HG03135 (cell line): ENCODE results near the gene POU6F2.
"Not testable (repeated sequence)": the region's sequence is repeated elsewhere in the genome, so short reads cannot be mapped to it uniquely, and the experiment has no call there.

Experiments used
- ATAC-seq: cut with Tn5 transposase; IDR thresholded peaks from one replicate; pipeline ENCODE4 v1.9.1; 2021; ENCODE audit warnings: mild to moderate bottlenecking, moderate library complexity; ENCODE audit not compliant: unreplicated experiment

POU6F2 gene

DNA sequence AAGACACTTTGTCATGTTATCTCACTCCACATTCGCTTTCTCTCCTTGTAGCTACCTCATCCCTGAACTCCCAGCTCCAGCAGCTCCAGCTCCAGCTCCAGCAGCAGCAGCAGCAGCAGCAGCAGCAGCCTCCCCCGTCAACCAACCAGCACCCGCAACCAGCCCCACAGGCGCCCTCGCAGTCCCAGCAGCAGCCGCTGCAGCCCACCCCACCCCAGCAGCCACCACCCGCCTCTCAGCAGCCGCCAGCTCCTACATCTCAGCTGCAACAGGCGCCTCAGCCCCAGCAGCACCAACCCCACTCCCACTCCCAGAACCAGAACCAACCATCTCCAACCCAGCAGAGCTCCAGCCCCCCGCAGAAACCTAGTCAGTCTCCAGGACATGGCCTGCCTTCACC, 361.9 kb downstream of the POU6F2 start:
- ATAC-seq, result no peak

DNA sequence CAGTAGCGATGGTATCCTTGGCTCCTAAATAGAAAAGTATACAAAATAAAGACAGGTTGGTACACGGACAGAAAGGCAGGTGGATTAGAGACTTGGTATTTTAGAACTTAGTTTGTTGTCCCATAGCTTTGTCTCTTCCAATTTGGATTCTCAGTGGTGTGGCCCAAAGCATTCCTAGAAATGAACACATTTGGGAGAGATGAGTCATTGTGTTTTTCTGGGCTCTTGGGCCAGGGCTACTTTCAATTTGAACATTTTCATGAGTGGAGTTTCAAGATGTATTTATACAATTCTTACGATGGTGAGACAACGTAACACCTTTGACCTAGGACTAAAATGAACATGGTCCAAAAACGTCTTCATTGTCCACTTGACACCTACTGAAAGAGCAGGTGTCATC, 363.4 kb downstream of the POU6F2 start:
- no peak for ATAC-seq

DNA sequence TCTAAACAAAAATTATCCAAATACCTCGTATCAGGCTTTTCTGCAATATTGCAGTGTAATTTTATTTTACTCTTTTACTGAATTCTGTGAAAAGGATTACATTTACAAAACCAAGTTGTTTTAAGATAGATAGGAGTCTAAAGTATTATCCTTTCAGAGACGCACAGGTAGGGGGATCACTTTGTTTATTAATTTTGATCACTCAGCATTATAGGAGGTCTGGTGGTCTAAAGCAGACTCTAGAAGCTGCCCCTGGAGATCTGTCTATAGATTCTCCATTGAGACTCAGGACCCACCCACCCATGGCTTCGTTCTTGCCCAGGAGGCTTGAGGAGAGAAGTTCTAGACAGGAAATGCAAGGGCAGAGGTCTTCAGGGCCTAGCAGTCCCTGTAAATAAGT, 365.1 kb downstream of the POU6F2 start:
- ATAC-seq, result no peak

DNA sequence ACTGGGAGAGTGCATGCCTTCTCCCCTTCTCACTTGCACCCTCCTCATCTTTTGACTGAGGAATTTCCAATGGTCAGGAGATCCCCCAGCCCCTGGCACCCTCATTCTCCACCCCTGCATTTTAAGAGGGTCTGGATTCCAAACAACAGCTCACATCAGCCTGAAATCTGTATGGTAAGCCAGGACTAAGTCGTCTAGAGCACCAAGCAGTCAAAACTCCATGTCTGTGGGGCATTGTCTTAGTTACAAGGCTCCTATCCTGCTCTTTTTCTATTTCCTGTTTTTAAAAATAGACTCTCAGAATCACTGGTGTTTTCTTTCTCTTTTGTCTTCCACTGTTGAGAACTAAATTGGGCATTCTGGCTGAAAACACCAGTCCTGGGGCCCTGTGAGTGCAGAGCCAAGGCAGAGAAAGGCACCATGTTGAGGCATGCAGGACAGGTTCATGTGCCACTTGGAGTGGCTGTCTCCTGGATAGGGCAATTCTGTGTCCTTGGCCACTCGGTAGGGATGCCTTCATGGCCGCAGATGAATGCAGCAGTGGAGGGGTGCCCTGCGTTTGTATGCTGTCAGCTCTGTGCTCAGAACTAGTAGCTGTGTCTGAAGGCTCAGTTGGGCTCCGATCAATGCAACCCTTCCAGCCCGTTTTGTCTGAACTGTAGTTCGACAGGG, 371.9 kb downstream of the POU6F2 start:
- no peak for ATAC-seq

DNA sequence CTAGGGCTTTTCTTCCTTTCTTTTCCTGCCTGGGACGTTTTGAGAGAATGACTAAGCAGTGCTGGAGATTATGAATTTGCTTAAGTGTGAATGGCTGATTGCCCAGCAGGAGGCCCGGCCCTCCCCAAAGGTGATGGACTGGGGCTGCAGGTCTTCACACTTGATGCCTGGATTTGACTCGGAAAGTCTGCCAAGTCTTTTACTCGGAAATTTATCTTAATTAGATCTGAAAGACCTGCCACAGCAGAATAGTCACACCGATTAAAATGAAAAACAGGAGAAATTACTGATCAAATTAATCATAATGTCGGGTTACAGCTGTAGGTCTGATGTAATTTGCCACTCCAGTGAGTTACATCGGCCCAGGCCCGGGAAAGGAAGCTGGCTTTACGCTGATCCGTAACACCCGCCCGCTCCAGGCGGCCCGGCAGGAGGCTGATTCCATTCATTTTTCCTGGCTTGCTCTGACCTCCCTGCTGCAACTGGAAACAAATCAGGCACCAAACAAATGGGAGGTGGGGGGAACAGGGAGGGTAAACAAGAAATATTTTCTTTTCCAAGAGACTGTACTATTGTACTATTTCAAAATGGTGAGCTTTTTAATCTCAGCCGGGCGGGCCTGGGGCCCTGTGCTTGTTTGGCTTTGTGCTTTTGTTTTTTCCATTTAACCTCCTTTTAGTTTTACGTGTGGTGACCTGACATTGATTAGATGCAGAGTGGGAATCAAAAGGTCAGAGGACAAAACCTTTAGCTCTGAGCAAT, 376.1 kb downstream of the POU6F2 start:
- ATAC-seq, result no peak

DNA sequence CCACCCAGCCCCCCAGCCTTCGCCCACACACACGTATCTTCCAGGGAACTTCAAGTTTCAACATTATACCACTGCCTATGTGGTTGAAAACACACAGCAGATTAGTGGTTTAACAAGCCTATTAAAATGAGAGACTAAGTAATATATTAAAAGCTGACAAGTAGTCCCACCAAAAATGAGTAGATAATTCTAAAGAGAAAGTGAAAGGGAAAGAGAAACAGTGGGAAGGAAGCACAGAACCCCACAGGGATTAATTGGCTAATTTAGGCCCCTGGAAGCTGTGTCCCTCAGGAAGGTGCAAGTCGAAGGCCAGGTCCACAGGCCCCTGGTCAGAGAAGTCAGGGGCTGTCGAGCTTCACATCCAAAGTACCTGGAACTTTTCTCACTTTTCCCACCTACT, 378.0 kb downstream of the POU6F2 start:
- ATAC-seq, result no peak

DNA sequence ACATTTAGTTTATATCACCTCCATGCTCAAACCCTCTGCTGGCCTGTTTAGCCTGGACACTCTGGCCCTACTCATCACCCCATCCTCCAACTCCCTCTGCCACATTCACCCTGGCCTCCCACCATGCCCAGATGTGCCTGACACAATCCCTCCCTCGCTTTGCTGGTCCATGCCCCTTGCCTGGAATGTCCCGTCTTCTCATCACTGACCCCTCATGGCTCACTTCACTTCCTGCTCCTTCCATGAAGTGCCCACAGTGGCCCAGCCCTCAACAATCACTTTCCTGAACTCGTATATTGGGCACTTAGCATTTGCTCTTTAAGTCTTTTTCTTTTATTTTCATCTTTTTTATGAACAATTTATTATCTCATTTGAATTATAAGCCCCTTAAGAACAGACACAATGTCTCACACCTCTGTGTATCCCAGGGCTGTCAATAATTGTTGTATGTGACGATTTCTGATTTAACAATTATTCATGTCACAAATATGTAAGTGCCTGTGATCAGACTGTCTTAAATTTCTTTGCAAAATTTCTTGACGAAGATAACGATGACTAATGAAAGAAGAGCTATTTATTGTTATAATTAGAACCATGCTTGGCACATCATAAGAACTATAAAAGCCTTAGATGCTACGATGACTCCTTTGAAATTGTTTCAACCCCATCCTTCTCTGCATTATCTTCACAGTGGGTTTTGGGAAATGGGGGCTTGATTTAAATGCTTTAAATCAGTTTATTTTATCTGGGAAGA, 378.6 kb downstream of the POU6F2 start:
- ATAC-seq, result no peak

DNA sequence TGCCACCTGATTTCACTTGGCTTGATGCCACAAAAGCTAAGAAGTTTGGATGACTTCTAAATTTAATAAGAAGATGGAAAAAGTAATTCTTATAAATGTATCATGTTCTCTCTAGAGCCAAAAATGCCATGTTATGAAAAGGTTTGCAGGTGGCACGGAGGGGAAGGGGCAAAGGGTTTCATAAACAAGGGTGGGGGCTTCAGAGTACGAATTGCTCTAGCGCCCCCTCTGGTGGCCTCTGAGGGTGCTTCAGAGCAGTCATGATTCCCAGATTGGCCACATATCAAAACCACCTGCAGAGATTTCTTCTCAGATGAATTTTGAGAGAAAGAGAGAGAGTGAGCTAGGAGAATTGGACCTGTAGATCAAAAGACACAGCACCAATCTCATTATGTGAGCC, 379.9 kb downstream of the POU6F2 start:
- no peak for ATAC-seq

DNA sequence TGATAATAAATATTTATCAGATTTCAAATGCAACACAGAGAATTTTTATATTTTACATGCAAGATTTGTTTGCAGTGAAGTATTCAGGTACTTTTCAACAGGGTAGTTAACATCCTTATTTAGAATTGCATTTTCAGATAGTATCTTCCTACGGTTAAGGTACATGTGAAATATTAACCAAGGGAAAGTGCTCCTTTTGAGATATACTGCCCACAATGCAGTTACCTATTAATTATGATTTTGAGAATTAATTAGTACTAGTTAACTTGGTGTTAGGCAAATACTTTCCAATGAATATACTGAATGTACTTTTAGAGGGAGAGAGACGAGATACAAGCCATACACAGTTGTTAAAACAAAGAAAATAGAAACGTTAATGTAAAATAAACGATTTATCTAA, 382.3 kb downstream of the POU6F2 start:
- no peak for ATAC-seq

DNA sequence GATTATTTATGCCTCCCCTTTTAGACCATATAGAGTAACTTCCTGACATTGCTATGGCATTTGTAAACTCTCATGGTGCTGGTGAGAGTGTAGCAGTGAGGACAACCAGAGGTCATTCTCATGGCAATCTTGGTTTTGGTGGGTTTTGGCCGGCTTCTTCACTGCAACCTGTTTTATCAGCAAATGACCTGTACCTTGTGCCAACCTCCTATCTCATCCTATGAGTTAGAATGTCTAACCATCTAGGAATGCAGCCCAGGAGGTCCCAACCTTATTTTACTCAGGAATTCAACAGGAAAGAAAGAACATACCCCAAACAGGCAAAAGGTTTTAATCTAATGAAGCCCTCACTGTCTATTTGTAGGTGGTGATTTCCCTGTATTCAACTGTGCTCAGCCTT, 383.1 kb downstream of the POU6F2 start:
- no peak for ATAC-seq

DNA sequence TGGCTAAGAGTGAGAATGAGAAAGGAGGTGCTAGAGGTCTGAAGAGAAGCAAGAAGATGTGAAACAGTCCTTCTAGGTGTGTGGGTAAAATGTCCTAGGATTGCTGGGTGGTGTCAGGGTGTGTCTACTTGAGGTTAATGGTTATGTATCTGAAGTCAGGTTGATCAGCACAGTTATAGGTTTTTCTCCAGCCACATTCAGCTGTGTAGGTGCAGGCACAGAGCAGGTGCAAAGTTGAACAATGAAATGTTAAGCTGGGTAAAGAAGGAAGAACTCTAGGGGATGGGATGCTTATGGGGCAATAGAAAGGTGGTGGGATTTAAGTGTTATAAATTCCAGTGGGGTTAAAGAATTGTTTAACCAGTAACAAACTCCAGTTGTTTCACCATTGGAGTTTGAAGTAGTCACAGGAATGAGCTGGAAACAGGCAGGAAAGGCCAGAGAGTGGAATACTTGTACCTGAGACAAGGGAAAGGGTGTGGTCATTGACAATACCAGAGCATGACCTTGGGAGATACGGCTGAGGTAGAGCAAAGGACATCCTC, 388.1 kb downstream of the POU6F2 start:
- no peak for ATAC-seq

DNA sequence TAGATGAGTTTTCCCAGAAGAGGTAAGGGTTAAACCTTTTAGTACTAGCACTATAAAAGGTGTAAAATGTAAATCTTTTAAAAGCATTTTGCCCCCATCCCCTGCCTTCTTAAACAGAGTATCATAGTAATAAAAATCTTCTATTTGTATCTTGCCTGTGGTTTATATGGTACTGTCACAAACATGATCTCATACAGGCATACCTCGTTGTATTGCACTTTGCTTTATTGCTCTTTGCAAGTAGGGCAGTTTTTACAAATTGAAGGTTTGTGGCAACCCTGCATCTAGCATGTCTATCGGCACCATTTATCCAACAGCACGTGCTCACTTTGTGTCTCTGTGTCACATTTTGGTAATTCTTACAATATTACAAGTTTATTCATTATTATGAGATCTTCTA, 389.7 kb downstream of the POU6F2 start:
- ATAC-seq, result no peak

DNA sequence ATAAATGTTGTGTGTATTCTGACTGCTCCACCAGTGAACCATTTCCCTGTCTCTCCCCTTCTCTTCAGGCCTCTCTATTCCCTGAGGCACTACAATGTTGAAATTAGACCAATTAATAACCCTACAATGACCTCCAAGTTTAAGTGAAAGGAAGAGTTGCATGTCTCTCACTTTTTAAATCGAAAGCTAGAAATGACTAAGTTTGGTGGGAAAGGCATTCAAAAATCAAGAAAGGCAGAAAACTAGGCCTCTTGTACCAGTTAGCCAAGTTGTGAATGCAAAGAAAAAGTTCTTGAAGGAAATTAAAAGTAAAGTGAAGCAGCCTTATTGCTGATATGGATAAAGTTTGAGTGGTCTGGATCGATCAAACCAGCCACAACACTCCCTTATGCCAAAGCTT, 390.2 kb downstream of the POU6F2 start:
- ATAC-seq, result no peak

DNA sequence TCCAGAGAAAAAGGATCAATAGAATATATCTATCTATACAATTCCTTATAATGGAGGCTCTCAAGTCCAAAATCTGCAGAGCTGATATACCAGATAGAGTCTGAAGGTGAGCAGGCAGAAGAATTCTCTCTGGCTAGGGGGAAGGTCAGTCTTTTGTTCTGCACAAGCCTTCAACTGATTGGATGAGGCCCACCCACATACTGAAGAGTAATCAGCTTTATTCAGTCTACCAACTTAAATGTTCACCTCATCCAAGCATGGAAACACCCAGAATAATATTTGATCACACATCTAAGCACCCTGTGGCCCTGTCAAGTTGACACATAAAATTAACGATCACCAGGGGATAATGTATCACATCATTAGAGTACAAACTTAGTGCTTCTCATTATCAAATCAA, 394.7 kb downstream of the POU6F2 start:
- no peak for ATAC-seq

DNA sequence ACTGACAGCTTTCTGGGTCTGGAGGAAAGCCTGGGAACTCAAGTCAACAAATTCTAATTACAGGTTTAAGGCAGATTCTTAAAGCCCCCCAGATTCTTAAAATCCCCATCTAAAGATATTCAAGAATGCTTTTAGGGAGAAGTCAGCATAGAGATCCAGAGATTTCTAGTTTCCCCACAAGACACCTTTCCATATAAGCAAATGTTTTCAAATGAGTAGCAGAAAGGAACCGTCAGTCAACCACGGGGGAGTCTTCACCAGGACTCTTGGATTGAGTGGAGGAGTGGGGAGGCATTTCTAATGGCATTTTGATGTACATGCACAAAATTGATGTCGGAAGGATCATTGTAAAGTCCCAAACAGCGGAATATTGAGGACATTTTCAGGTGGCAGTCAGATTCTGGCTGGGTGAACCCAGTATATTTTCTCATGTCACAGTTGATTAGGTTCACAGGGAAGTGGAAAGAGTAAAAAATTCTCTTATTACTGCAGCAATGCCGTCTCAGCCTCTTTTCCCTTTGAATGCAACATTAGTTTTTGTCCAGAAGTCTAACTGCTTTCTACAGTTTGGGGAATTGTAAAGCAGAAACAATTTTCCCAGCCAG, 396.8 kb downstream of the POU6F2 start:
- no peak for ATAC-seq

DNA sequence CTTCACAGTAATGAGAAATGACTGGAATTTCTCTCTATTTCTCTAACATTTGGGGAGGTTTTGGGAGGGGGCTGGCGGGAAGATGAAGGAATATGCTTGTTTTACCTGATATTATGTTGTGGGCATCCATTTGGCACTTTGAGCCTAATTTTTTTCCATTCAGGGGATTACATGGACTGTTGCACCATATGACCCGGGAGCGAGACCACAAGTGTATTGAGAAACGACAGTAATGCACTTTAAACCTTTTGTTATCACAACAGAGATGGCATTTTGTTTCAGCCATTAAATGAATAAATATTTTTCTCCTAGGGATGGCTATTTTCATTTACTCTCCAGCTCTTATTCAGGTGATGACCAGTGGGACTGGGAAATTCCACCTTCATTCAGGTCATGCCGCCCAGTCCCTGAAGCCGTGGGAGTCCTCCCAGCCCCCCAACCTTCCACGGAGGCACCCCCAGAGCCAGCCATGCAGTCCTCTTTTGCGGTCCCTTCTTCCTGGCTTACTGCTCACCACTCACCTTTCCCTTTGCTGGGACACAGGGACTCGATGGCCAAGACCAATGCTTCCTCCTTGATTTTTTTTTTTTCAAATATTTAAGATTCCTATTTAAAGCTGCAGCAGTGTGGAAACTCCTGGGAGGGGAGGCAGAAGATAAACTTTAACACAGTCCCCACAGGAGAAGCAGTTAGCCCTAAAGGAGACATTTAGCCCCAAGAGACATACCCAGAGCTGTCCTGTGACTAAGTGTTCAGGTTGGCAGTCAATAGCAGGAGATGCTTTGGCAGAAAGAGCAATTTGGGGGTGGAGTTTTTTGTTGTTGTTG, 397.6 kb downstream of the POU6F2 start:
- no peak for ATAC-seq

DNA sequence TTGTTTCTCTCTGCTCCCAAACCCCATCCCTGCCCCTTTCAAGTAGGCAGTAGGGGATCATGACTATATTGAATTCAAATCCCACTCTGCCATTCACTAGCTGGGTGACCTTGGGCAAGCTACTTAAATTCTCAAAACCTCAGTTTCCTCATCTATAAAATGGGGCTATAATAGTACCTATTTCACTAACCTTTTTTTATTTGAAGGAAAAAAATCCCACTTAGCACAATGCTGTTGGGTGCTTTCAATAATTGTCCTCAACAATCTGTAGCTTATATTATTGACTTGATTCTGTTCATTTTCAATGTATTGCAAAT, 398.1 kb downstream of the POU6F2 start:
- no peak for ATAC-seq

DNA sequence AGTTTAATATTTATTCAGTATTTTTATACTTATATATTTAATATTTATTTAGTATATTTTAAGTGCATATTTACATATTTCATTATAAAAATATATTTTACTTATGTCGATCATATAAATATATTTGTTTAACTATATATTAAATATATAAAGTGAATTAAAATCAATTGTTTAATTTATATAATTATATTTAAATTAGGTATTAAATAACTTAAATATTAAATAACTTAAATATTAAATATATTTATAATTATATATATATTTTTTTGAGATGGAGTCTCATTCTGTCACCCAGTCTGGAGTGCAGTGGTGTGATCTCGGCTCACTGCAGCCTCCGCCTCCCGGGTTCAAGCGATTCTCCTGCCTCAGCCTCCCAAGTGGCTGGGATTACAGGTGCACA, 399.2 kb downstream of the POU6F2 start:
- not testable (repeated sequence) for ATAC-seq

DNA sequence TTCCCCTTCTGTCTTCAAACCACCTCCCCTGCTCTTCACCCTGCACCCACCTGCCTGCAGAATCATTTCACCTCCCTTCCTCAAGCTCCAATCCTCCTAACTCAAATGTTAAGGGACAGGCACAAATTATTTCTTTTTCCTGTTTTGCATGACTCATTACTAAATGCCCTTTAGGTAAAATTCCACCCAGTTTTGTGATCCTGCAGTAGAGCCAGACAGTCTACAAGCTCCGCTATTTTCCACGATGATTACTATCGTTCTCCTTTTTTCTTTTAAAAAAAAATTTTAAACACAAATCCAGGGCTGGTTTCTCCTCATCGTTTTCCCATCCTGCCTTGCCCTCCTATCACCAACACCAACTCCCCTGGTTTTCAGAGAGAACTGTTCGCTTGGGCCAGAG, 401.7 kb downstream of the POU6F2 start:
- ATAC-seq, result no peak

DNA sequence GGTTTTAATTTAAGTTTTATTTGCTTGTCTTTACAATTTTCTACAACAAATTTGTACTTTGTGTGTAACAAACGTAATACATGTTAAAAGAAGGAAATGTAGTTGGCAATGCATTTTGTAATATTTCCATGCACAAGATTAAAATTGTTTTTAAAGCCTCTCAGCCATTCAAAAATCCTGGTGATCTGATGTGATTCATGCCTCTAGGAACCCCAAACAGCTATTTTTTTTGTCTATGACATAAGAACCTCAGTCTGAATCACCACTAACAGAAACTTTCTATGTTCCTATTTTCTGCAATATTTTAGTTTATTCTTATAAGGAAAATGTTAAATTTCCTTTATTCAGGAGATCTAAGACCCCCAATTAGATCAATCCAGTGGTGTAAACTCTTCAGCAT, 405.4 kb downstream of the POU6F2 start:
- ATAC-seq, result no peak

DNA sequence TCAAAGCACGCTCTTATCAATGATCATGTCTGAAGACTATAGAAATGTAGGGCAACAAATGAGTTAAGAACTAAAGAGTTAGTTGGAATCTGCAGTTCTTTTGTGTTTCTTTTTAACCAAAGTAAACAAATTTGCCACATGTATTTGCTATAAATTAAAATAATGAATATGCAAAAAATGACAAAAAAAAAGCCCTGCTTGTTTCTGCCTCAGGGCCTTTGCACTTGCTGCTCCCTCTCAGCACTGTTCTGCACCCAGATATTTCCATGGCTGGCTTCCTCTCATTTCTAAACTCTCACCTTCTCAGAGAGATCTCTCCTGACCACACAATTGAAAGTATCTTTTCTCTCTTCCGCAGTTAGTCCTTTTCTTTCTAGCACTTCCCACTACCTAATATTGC, 406.7 kb downstream of the POU6F2 start:
- no peak for ATAC-seq
